ENCODE results near the gene FOXO4. TPM values are rescaled to one million over a fixed set of nuclear protein-coding genes. Genes with fewer than 3 reads are reported as not detected.

FOXO4 gene
- total and polyA plus RNA-seq, 2 donors from 2014 or later, result 13.1 to 18.6 TPM

- FAIRE-seq, result no peak
These were observed 13.4 kb downstream of the FOXO4 start for GRCh38 chrX:71109051-71109450.

GRCh38 chrX:71111141-71111843 lies 15.6 kb downstream of the FOXO4 start, which contains the start of gene IL2RG:
TSS of gene IL2RG (minus strand) at chrX:71111577. CDS start at chrX:71111539, 38 bp downstream.
- no peak within 1 kb of the TSS for H3K27ac ChIP-seq (ENCODE audit: low read depth in 2 of 2, low read length in 2 of 2)
- no peaks in the 10 kb centered on the region for H3K36me3 ChIP-seq (ENCODE audit: control insufficient read depth in 2 of 3, insufficient read depth in 3 of 3, low read length in 3 of 3)
- H3K9ac ChIP-seq (ENCODE audit: low read length in 3 of 3), result no peak within 1 kb of the TSS
- FAIRE-seq (no peak), DNase-seq (no peak)
- TF ChIP-seq CTCF (IDR thresholded peaks at IDR 0.05; ENCODE audit: borderline replicate concordance, extremely low read depth, insufficient read depth), result no peak
- H3K9me3 ChIP-seq (ENCODE audit: control insufficient read depth in 2 of 3, insufficient read depth in 1 of 3, low read length in 3 of 3), result no peaks in the 10 kb centered on the region
- intact Hi-C loops (cut with DNase I), result no loop called here
- H3K4me3 ChIP-seq (ENCODE audit: low read length in 3 of 3), result no peak within 1 kb of the TSS
- H3K27me3 ChIP-seq (ENCODE audit: control insufficient read depth, insufficient read depth, low read length), result no peaks in the 10 kb centered on the region
- H3K4me1 ChIP-seq (ENCODE audit: control insufficient read depth in 2 of 3, insufficient read depth in 2 of 3, low read depth in 1 of 3, low read length in 3 of 3), result no peaks in the 10 kb centered on the region

More at GRCh38 chrX:71109051-71109450, 13.4 kb downstream of the FOXO4 start:
- Histone ChIP-seq H3K27me3 (ENCODE audit: control insufficient read depth, insufficient read depth, low read length) (no peaks in the 10 kb centered on the region), H3K4me1 (ENCODE audit: control insufficient read depth in 2 of 3, insufficient read depth in 2 of 3, low read depth in 1 of 3, low read length in 3 of 3) (no peaks in the 10 kb centered on the region), H3K4me3 (ENCODE audit: low read length in 3 of 3) (no peak overlapping the region), H3K36me3 (ENCODE audit: control insufficient read depth in 2 of 3, insufficient read depth in 3 of 3, low read length in 3 of 3) (no peaks in the 10 kb centered on the region), H3K9me3 (ENCODE audit: control insufficient read depth in 2 of 3, insufficient read depth in 1 of 3, low read length in 3 of 3) (no peaks in the 10 kb centered on the region), H3K27ac (ENCODE audit: low read depth in 2 of 2, low read length in 2 of 2) (no peak overlapping the region), H3K9ac (ENCODE audit: low read length in 3 of 3) (no peak overlapping the region)
- DNase-seq, result no peak
- intact Hi-C loops (cut with DNase I), result no loop called here
- no peak for TF ChIP-seq CTCF (IDR thresholded peaks at IDR 0.05; ENCODE audit: borderline replicate concordance, extremely low read depth, insufficient read depth)

- Histone ChIP-seq H3K4me3 (ENCODE audit: low read length in 3 of 3) (no peak overlapping the region), H3K27ac (ENCODE audit: low read depth in 2 of 2, low read length in 2 of 2) (no peak overlapping the region), H3K9ac (ENCODE audit: low read length in 3 of 3) (no peak overlapping the region), H3K27me3 (ENCODE audit: control insufficient read depth, insufficient read depth, low read length) (no peaks in the 10 kb centered on the region), H3K36me3 (ENCODE audit: control insufficient read depth in 2 of 3, insufficient read depth in 3 of 3, low read length in 3 of 3) (no peaks in the 10 kb centered on the region), H3K4me1 (ENCODE audit: control insufficient read depth in 2 of 3, insufficient read depth in 2 of 3, low read depth in 1 of 3, low read length in 3 of 3) (no peaks in the 10 kb centered on the region), H3K9me3 (ENCODE audit: control insufficient read depth in 2 of 3, insufficient read depth in 1 of 3, low read length in 3 of 3) (no peaks in the 10 kb centered on the region)
- FAIRE-seq, result no peak
- TF ChIP-seq CTCF (IDR thresholded peaks at IDR 0.05; ENCODE audit: borderline replicate concordance, extremely low read depth, insufficient read depth), result no peak
- intact Hi-C loops (cut with DNase I), result no loop called here
- DNase-seq, result no peak
These were observed 16.3 kb downstream of the FOXO4 start for GRCh38 chrX:71111921-71112431.

Data from kidney (tissue), 14 donors.